Measurements from ENCODE around the gene NFIX. TPM values are rescaled to one million over a fixed set of nuclear protein-coding genes. Genes with fewer than 3 reads are reported as not detected.

Gene NFIX
- total RNA-seq, 1 donor from 2014 or later: 5.8 TPM

GRCh38 chr19:13018035-13018914 lies 23.0 kb downstream of the NFIX start:
- no peak for DNase-seq (ENCODE audit: low read depth)
- no peak overlapping the region for H3K4me3 ChIP-seq (ENCODE audit: low read depth, low read length)

GRCh38 chr19:13019332-13019731 lies 24.1 kb downstream of the NFIX start:
- no peaks in the 10 kb centered on the region for H3K36me3 ChIP-seq (ENCODE audit: control insufficient read depth, insufficient read depth, low read length)
- H3K4me3 ChIP-seq (ENCODE audit: low read depth, low read length): no peak overlapping the region
- DNase-seq (ENCODE audit: low read depth) (no peak), FAIRE-seq (no peak)
- H3K27me3 ChIP-seq (ENCODE audit: control insufficient read depth, insufficient read depth, low read length): no peaks in the 10 kb centered on the region
- no peak for TF ChIP-seq CTCF (IDR thresholded peaks at IDR 0.05; ENCODE audit: insufficient read depth, low read length, severe bottlenecking)

More at GRCh38 chr19:13018035-13018914, 23.0 kb downstream of the NFIX start:
- TF ChIP-seq CTCF (IDR thresholded peaks at IDR 0.05; ENCODE audit: insufficient read depth, low read length, severe bottlenecking): no peak
- peak; percentile 13 for FAIRE-seq
- no peaks in the 10 kb centered on the region for H3K27me3 ChIP-seq (ENCODE audit: control insufficient read depth, insufficient read depth, low read length)
- no peaks in the 10 kb centered on the region for H3K36me3 ChIP-seq (ENCODE audit: control insufficient read depth, insufficient read depth, low read length)

GRCh38 chr19:13020002-13020414 lies 24.7 kb downstream of the NFIX start:
- FAIRE-seq (no peak), DNase-seq (ENCODE audit: low read depth) (no peak)
- no peak overlapping the region for H3K4me3 ChIP-seq (ENCODE audit: low read depth, low read length)
- no peaks in the 10 kb centered on the region for H3K27me3 ChIP-seq (ENCODE audit: control insufficient read depth, insufficient read depth, low read length)
- no peak for TF ChIP-seq CTCF (IDR thresholded peaks at IDR 0.05; ENCODE audit: insufficient read depth, low read length, severe bottlenecking)
- H3K36me3 ChIP-seq (ENCODE audit: control insufficient read depth, insufficient read depth, low read length): no peaks in the 10 kb centered on the region

GRCh38 chr19:13022111-13022858 lies 27.0 kb downstream of the NFIX start:
- H3K27me3 ChIP-seq (ENCODE audit: control insufficient read depth, insufficient read depth, low read length): no peaks in the 10 kb centered on the region
- peak overlapping the region; percentile 3 for H3K4me3 ChIP-seq (ENCODE audit: low read depth, low read length)
- no peak for TF ChIP-seq CTCF (IDR thresholded peaks at IDR 0.05; ENCODE audit: insufficient read depth, low read length, severe bottlenecking)
- H3K36me3 ChIP-seq (ENCODE audit: control insufficient read depth, insufficient read depth, low read length): no peaks in the 10 kb centered on the region
- DNase-seq (ENCODE audit: low read depth) (no peak), FAIRE-seq (no peak)

GRCh38 chr19:13022859-13023636 lies 27.8 kb downstream of the NFIX start:
- TF ChIP-seq CTCF (IDR thresholded peaks at IDR 0.05; ENCODE audit: insufficient read depth, low read length, severe bottlenecking): no peak
- H3K27me3 ChIP-seq (ENCODE audit: control insufficient read depth, insufficient read depth, low read length): no peaks in the 10 kb centered on the region
- FAIRE-seq (no peak), DNase-seq (ENCODE audit: low read depth) (peak; percentile 87)
- peaks cover 2% of the 10 kb centered on the region for H3K36me3 ChIP-seq (ENCODE audit: control insufficient read depth, insufficient read depth, low read length)
- peak overlapping the region; percentile 16 for H3K4me3 ChIP-seq (ENCODE audit: low read depth, low read length)

All from bronchial epithelial cell (primary cell).